B cell (primary cell): ENCODE results near the gene MAP1LC3B2.

Experiments
- CTCF ChIP-seq: fragments of 200-600 bp; IDR thresholded peaks from one replicate; pipeline ENCODE4 v1.8.0; 2022; ENCODE audit warnings: antibody characterized with exemption, mild to moderate bottlenecking
- EZH2 ChIP-seq: IDR thresholded peaks from 2 replicates; pipeline ENCODE4 v1.6.1; 2012; ENCODE audit warnings: borderline replicate concordance, low read depth, mild to moderate bottlenecking, moderate library complexity, low read length; ENCODE audit not compliant: insufficient read depth, poor library complexity, severe bottlenecking

- TF ChIP-seq CTCF (no peak), EZH2 (no peak)
Measured at GRCh38 chr12:116535241-116535640, 23.9 kb upstream of the MAP1LC3B2 start.
